SK-N-SH (cell line): ENCODE data around the gene SLC26A8. TPM values are rescaled to one million over a fixed set of nuclear protein-coding genes. Genes with fewer than 3 reads are reported as not detected.

Source experiments
- CTCF ChIA-PET: fragments of 300-600, 350-600 bp; formaldehyde crosslinking; extraction: SDS; loops from one replicate; lab custom pipeline; 2021; lab: Yijun Ruan, JAX
- POLR2A ChIA-PET: fragments of 350-600 bp; sonication (Branson Sonifier 250); formaldehyde crosslinking; extraction: SDS; loops from one replicate; lab custom pipeline; 2020; ENCODE audit warnings: antibody characterized with exemption, inconsistent platforms; lab: Yijun Ruan, JAX
- DNase-seq: peaks from one replicate; pipeline ENCODE4 v3.0.0; 2012
- H2AFZ ChIP-seq: fragments of 200-600 bp; sonication (generic); 2 replicates; pipeline ENCODE4 v1.8.1; 2016; ENCODE audit warnings: antibody characterized with exemption, mild to moderate bottlenecking, low read depth
- H3F3A ChIP-seq: fragments of 200-600 bp; sonication (generic); replicated peaks from 2 replicates; pipeline ENCODE3; 2016; ENCODE audit warnings: antibody characterized with exemption, mild to moderate bottlenecking; ENCODE audit not compliant: insufficient read depth
- H3K27ac ChIP-seq, 2 experiments: fragments of 200-500 bp in 1 of 2; fragments of 200-600 bp in 1 of 2; sonication (Bioruptor generic) in 1 of 2; sonication (generic), shearing (Covaris generic) in 1 of 2; 2 replicates each; pipeline versions ENCODE4 v1.5.1 to v1.6.1; 2014 to 2016; ENCODE audit warnings: low read depth in 2 of 2, inconsistent platforms in 1 of 2, low read length in 1 of 2, mild to moderate bottlenecking in 1 of 2, mixed read lengths in 1 of 2
- H3K27me3 ChIP-seq: fragments of 200-600 bp; sonication (generic), shearing (Covaris generic); 2 replicates; pipeline ENCODE4 v1.6.1; 2016; ENCODE audit warnings: mixed run types; ENCODE audit not compliant: insufficient read depth
- H3K36me3 ChIP-seq, 2 experiments: fragments of 200-500 bp in 1 of 2; fragments of 200-600 bp in 1 of 2; sonication (Bioruptor generic) in 1 of 2; sonication (generic) in 1 of 2; replicated peaks in 1 of 2; 2 replicates each; pipeline versions ENCODE3 to v1.5.1; 2014 to 2016; ENCODE audit warnings: low read length in 1 of 2, mild to moderate bottlenecking in 1 of 2; ENCODE audit not compliant: insufficient read depth in 2 of 2, control insufficient read depth in 1 of 2
- H3K4me1 ChIP-seq, 2 experiments: fragments of 200-500 bp in 1 of 2; fragments of 200-600 bp in 1 of 2; sonication (Bioruptor generic) in 1 of 2; sonication (generic), shearing (Covaris generic) in 1 of 2; 2 replicates each; pipeline versions ENCODE4 v1.5.1 to v1.6.1; 2014 to 2016; ENCODE audit warnings: low read depth in 1 of 2, low read length in 1 of 2, mixed run types in 1 of 2; ENCODE audit not compliant: insufficient read depth in 2 of 2, control insufficient read depth in 1 of 2
- H3K4me2 ChIP-seq: fragments of 200-600 bp; sonication (generic), shearing (Covaris generic); 2 replicates; pipeline ENCODE4 v1.6.1; 2017; ENCODE audit warnings: mixed run types
- H3K4me3 ChIP-seq, 2 experiments: fragments of 200-500 bp in 1 of 2; fragments of 200-600 bp in 1 of 2; sonication (Bioruptor generic) in 1 of 2; sonication (generic), shearing (Covaris generic) in 1 of 2; 2 replicates each; pipeline versions ENCODE4 v1.5.1 to v1.8.1; 2014 to 2016; ENCODE audit warnings: low read depth in 2 of 2, inconsistent platforms in 1 of 2, low read length in 1 of 2, mild to moderate bottlenecking in 1 of 2, mixed read lengths in 1 of 2, moderate library complexity in 1 of 2
- H3K79me2 ChIP-seq: fragments of 200-600 bp; sonication (generic); 2 replicates; pipeline ENCODE4 v1.8.1; 2017; ENCODE audit warnings: mild to moderate bottlenecking; ENCODE audit not compliant: insufficient read depth
- H3K9ac ChIP-seq: fragments of 200-600 bp; sonication (generic); 2 replicates; pipeline ENCODE4 v1.6.1; 2017; ENCODE audit warnings: mixed run types
- H3K9me2 ChIP-seq: fragments of 200-600 bp; sonication (generic); 2 replicates; pipeline ENCODE4 v1.6.1; 2017; ENCODE audit warnings: mixed run types
- H3K9me3 ChIP-seq: fragments of 200-600 bp; sonication (generic); 2 replicates; pipeline ENCODE4 v1.6.1; 2017; ENCODE audit warnings: mixed run types, mild to moderate bottlenecking, moderate library complexity
- H4K20me1 ChIP-seq: fragments of 200-600 bp; sonication (generic); 2 replicates; pipeline ENCODE4 v1.6.1; 2017; ENCODE audit warnings: mild to moderate bottlenecking, mixed run types; ENCODE audit not compliant: insufficient read depth
- CTCF ChIP-seq: fragments of 200-600 bp; sonication (generic); IDR thresholded peaks from 2 replicates; pipeline ENCODE4 v1.6.1; 2017; ENCODE audit warnings: antibody characterized with exemption, mild to moderate bottlenecking, moderate library complexity
- EP300 ChIP-seq, 2 experiments: IDR thresholded peaks; 2 replicates each; pipeline versions ENCODE4 v1.4.0 to v1.6.1; 2012; ENCODE audit warnings: borderline replicate concordance in 1 of 2, low read depth in 1 of 2, low read length in 1 of 2
- GABPA ChIP-seq: IDR thresholded peaks from 2 replicates; pipeline ENCODE4 v1.4.0; 2012; ENCODE audit warnings: low read depth, mild to moderate bottlenecking
- GATA2 ChIP-seq: sonication (generic); formaldehyde crosslinking; IDR thresholded peaks from 2 replicates; pipeline ENCODE4 v1.5.0; 2020; ENCODE audit warnings: mild to moderate bottlenecking, missing genetic modification reagents
- JUND ChIP-seq: IDR thresholded peaks from 2 replicates; pipeline ENCODE4 v1.4.0; 2012
- MAX ChIP-seq: IDR thresholded peaks from 2 replicates; pipeline ENCODE4 v1.4.0; 2012; ENCODE audit warnings: low read depth
- MEF2A ChIP-seq: IDR thresholded peaks from 2 replicates; pipeline ENCODE4 v1.4.0; 2012; ENCODE audit warnings: low read depth, borderline replicate concordance
- MXI1 ChIP-seq: IDR thresholded peaks from 2 replicates; pipeline ENCODE4 v1.6.1; 2012; ENCODE audit warnings: mild to moderate bottlenecking, low read depth, low read length, improper control_type of control experiment
- PBX3 ChIP-seq: IDR thresholded peaks from 2 replicates; pipeline ENCODE4; 2012
- POLR2AphosphoS5 ChIP-seq: IDR thresholded peaks from 2 replicates; pipeline ENCODE4 v1.6.1; 2012; ENCODE audit warnings: low read depth, low read length
- RCOR1 ChIP-seq: fragments of 150-350 bp; IDR thresholded peaks from 2 replicates; pipeline ENCODE4 v1.6.1; 2017; ENCODE audit warnings: antibody characterized with exemption, low read length
- REST ChIP-seq: IDR thresholded peaks from 2 replicates; pipeline ENCODE4 v1.6.1; 2012; ENCODE audit warnings: mild to moderate bottlenecking, low read depth, low read length, moderate library complexity
- RXRA ChIP-seq: IDR thresholded peaks from 2 replicates; pipeline ENCODE4 v1.4.0; 2012; ENCODE audit warnings: low read depth, mild to moderate bottlenecking, borderline replicate concordance
- YY1 ChIP-seq: IDR thresholded peaks from 2 replicates; pipeline ENCODE4 v1.4.0; 2012; ENCODE audit warnings: low read depth, mild to moderate bottlenecking
- ZBTB33 ChIP-seq: IDR thresholded peaks from 2 replicates; pipeline ENCODE4 v1.4.0; 2012; ENCODE audit warnings: low read depth, borderline replicate concordance
- WGBS: methylation state at CpG from one replicate; pipeline ENCODE4 v1.1.6; 2017; ENCODE audit warnings: low lambda C conversion rate; 5-methylcytosine and 5-hydroxymethylcytosine counted together
- polyA plus RNA-seq, 3 experiments: library from polyadenylated mRNA; depleted of rRNA; stranded (reverse); fragments of >200 nt; gene quantifications; 2 replicates each; pipeline ENCODE4 v1.2.3, GENCODE V29; 2012

Gene SLC26A8
- polyA plus RNA-seq, 1 of the 3 experiments (the other 2 are of a cell fraction): not detected

- Histone ChIP-seq H3K27ac (no peak overlapping the region), H3K9me2 (no peaks in the 10 kb centered on the region), H4K20me1 (no peaks in the 10 kb centered on the region; the same call in 1 of the 2 replicates), H3K9me3 (no peaks in the 10 kb centered on the region), H3K4me3 (no peak overlapping the region), H3F3A (no peaks in the 10 kb centered on the region), H3K36me3 (peaks cover 2 to 19% of the 10 kb centered on the region in 2 experiments), H3K27me3 (no peaks in the 10 kb centered on the region), H3K9ac (no peak overlapping the region), H3K79me2 (peaks cover 89% of the 10 kb centered on the region)
- no peak for DNase-seq
- ChIA-PET POLR2A (no interaction called here), CTCF (no interaction called here)
- WGBS: 89% methylated on average over 3 of the region's 3 CpGs
- TF ChIP-seq CTCF (no peak), EP300 (IDR thresholded peaks at IDR 0.05; ENCODE audit: borderline replicate concordance in 1 of 2, low read depth in 1 of 2, low read length in 1 of 2) (no peak), JUND (no peak), REST (no peak)
- TF ChIP-seq, all 33 proteins: peak for 0
- H3K4me1 ChIP-seq: no peaks in the 10 kb centered on the region; a peak in 1 of 4 replicates
- H2AFZ ChIP-seq: no peak overlapping the region
- H3K4me2 ChIP-seq: no peak overlapping the region
Measured at GRCh38 chr6:35895560-35895959, 128.9 kb downstream of the SLC26A8 start.

GRCh38 chr6:35894776-35895175 lies 129.7 kb downstream of the SLC26A8 start:
- Histone ChIP-seq H3K4me3 (no peak overlapping the region), H3K9me2 (no peaks in the 10 kb centered on the region), H3K9me3 (no peaks in the 10 kb centered on the region), H3K27me3 (no peaks in the 10 kb centered on the region), H3K9ac (no peak overlapping the region), H3K27ac (no peak overlapping the region), H2AFZ (no peak overlapping the region), H3K79me2 (peaks cover 82% of the 10 kb centered on the region), H4K20me1 (no peaks in the 10 kb centered on the region; the same call in 1 of the 2 replicates), H3K36me3 (peaks cover 0 to 26% of the 10 kb centered on the region in 2 experiments), H3K4me1 (no peaks in the 10 kb centered on the region; a peak in 1 of 4 replicates), H3F3A (no peaks in the 10 kb centered on the region), H3K4me2 (no peak overlapping the region)
- TF ChIP-seq MEF2A (no peak), RCOR1 (no peak), MAX (no peak), ZBTB33 (no peak), GATA2 (CRISPR knock-in tag) (no peak), MXI1 (no peak), CTCF (no peak), RXRA (no peak), GABPA (no peak), POLR2AphosphoS5 (no peak), YY1 (no peak), PBX3 (no peak)
- WGBS: 94% methylated on average over 2 of the region's 2 CpGs
- DNase-seq: no peak
- ChIA-PET POLR2A (no interaction called here), CTCF (no interaction called here)
